KG1 (cell line): ENCODE data around the gene ANP32E.
"Not testable (repeated sequence)": the region's sequence is repeated elsewhere in the genome, so short reads cannot be mapped to it uniquely, and the experiment has no call there.

Source experiments
- DNase-seq: peaks from one replicate; lab custom pipeline; 2025; lab: John Stamatoyannopoulos, UW

Gene ANP32E

GRCh38 chr1:150256554-150257341 lies 20.8 kb upstream of the ANP32E start:
- DNase-seq = no peak

- no peak for DNase-seq
These were observed 20.3 kb upstream of the ANP32E start for GRCh38 chr1:150256198-150256553.

GRCh38 chr1:150249936-150250335 lies 14.0 kb upstream of the ANP32E start:
- no peak for DNase-seq

- no peak for DNase-seq
These were observed 7.1 kb upstream of the ANP32E start for GRCh38 chr1:150243003-150243402.

- DNase-seq = no peak
These were observed 1.8 kb upstream of the ANP32E start for GRCh38 chr1:150237746-150238145.

- not testable (repeated sequence) for DNase-seq
These were observed 1.3 kb upstream of the ANP32E start for GRCh38 chr1:150237176-150237575.

- DNase-seq = no peak
These were observed 745 bp upstream of the ANP32E start for GRCh38 chr1:150236614-150237100.

- peak; percentile 48 for DNase-seq
These were observed 539 bp downstream of the ANP32E start for GRCh38 chr1:150235294-150235851.

- peak; percentile 72 for DNase-seq
These were observed 1.2 kb downstream of the ANP32E start for GRCh38 chr1:150234566-150235293.

GRCh38 chr1:150234309-150234565 lies 1.7 kb downstream of the ANP32E start:
- no peak for DNase-seq

GRCh38 chr1:150233359-150234308 lies 2.3 kb downstream of the ANP32E start:
- peak; percentile 42 for DNase-seq

GRCh38 chr1:150232921-150233320 lies 3.0 kb downstream of the ANP32E start:
- not testable (repeated sequence) for DNase-seq

- not testable (repeated sequence) for DNase-seq
These were observed 7.7 kb downstream of the ANP32E start for GRCh38 chr1:150228246-150228645.

GRCh38 chr1:150227228-150227627 lies 8.7 kb downstream of the ANP32E start:
- no peak for DNase-seq

- no peak for DNase-seq
These were observed 9.4 kb downstream of the ANP32E start for GRCh38 chr1:150226486-150226885.

- no peak for DNase-seq
These were observed 10.4 kb downstream of the ANP32E start for GRCh38 chr1:150225546-150225945.

- no peak for DNase-seq
These were observed 10.9 kb downstream of the ANP32E start for GRCh38 chr1:150224983-150225382.

GRCh38 chr1:150221552-150221951 lies 14.4 kb downstream of the ANP32E start:
- DNase-seq = peak; percentile 16

- DNase-seq = not testable (repeated sequence)
These were observed 20.1 kb downstream of the ANP32E start for GRCh38 chr1:150215855-150216254.

GRCh38 chr1:150214099-150214756 lies 21.7 kb downstream of the ANP32E start:
- DNase-seq = not testable (repeated sequence)
